ENCODE data around the gene LMAN1L. TPM values are rescaled to one million over a fixed set of nuclear protein-coding genes. Genes with fewer than 3 reads are reported as not detected.

Gene LMAN1L
- total RNA-seq, 4 donors from 2014 or later: 3.5 TPM; not detected in 3

DNA sequence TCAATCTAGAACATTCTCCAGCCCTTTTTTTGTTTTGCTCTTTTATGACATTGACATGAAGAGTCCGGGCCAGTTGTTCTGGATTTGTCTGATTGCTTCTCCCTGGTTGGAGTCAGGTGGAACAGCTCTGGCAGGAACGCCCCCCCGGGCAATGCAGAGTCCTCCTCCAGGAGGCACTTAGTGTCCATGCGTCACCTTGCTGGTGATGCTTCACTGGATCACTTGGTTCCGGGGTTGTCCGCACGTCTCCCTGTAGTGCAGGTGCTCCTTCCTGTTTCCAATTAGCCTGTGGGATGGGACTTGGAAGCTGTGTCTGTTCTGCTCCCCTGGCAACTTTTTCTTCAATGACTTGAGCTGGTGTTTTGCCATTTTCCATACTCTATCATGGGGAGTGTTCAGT, 21.0 kb upstream of the LMAN1L start:
- H3K36me3 ChIP-seq: no peaks in the 10 kb centered on the region
- 28 to 44% methylated on average over 7 of the region's 7 CpGs for WGBS, 2 donors
- H3K4me1 ChIP-seq: peaks cover 44 to 67% of the 10 kb centered on the region in 2 donors
- no peaks in the 10 kb centered on the region for H3K9me3 ChIP-seq
- peak; percentile 95 to 96 for DNase-seq
- H3K27ac ChIP-seq: peak overlapping the region; percentile 47 to 58 (median 57)
- intact Hi-C loops (cut with DNase I): no loop called here
- no peaks in the 10 kb centered on the region for H3K27me3 ChIP-seq
- TF ChIP-seq, protein P1, sequence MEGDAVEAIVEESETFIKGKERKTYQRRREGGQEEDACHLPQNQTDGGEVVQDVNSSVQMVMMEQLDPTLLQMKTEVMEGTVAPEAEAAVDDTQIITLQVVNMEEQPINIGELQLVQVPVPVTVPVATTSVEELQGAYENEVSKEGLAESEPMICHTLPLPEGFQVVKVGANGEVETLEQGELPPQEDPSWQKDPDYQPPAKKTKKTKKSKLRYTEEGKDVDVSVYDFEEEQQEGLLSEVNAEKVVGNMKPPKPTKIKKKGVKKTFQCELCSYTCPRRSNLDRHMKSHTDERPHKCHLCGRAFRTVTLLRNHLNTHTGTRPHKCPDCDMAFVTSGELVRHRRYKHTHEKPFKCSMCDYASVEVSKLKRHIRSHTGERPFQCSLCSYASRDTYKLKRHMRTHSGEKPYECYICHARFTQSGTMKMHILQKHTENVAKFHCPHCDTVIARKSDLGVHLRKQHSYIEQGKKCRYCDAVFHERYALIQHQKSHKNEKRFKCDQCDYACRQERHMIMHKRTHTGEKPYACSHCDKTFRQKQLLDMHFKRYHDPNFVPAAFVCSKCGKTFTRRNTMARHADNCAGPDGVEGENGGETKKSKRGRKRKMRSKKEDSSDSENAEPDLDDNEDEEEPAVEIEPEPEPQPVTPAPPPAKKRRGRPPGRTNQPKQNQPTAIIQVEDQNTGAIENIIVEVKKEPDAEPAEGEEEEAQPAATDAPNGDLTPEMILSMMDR (IDR thresholded peaks at IDR 0.05): no peak
- TF ChIP-seq POLR2A (IDR thresholded peaks at IDR 0.05): peak in 1 of 2 donors; percentile 17
- no peak overlapping the region for H3K4me3 ChIP-seq (replicated peaks in 1 of 3)

DNA sequence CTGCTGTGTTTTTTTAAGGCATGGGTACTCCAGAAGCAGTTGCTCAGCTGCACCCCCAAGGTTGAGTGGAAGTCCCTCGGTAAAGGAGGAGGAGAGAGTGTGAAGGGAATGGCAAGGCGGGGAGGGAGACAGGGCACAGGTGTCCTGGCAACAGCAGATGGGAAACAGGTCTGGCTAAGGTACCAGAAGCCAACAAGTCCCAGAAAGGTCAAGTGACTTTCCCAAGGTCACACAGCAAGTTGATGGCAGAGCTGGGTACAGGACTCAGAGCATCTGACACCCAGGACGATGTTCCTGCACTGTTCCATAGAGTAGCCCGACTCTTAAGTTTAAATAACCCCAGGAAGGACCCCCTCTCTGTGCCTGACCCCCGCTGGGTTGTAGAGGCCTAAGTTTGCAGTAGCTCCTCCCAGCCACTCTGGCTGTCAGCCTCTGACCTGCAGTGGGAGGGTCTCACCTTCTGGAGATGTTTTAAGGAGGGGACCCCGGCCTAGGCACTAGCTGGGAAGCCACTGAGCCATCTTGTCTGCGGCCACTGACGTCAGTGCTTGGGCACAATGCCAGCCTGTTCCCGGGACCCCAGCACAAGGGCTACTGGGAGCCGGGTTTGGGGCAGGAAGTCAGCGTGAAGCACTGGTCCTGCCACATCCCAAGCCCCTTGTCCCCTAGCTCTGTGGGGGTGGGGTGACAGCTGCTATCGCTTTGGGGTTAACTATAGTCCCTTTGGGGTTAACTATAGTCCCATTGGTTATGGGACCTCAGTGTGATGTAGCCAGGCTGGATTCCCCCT, 20.2 kb upstream of the LMAN1L start:
- intact Hi-C loops (cut with DNase I): no loop called here
- WGBS, 2 donors: 78 to 80% methylated on average over 6 to 12 of the region's 12 CpGs
- H3K4me3 ChIP-seq (replicated peaks in 1 of 3): no peak overlapping the region
- TF ChIP-seq, protein P1 (IDR thresholded peaks at IDR 0.05): no peak
- TF ChIP-seq POLR2A (IDR thresholded peaks at IDR 0.05): no peak
- no peaks in the 10 kb centered on the region for H3K36me3 ChIP-seq
- no peak for DNase-seq
- H3K4me1 ChIP-seq: peaks cover 36 to 59% of the 10 kb centered on the region in 2 donors
- no peaks in the 10 kb centered on the region for H3K27me3 ChIP-seq
- H3K9me3 ChIP-seq: no peaks in the 10 kb centered on the region
- H3K27ac ChIP-seq: peak overlapping the region in 2 of 3 donors; percentile 31 to 58

DNA sequence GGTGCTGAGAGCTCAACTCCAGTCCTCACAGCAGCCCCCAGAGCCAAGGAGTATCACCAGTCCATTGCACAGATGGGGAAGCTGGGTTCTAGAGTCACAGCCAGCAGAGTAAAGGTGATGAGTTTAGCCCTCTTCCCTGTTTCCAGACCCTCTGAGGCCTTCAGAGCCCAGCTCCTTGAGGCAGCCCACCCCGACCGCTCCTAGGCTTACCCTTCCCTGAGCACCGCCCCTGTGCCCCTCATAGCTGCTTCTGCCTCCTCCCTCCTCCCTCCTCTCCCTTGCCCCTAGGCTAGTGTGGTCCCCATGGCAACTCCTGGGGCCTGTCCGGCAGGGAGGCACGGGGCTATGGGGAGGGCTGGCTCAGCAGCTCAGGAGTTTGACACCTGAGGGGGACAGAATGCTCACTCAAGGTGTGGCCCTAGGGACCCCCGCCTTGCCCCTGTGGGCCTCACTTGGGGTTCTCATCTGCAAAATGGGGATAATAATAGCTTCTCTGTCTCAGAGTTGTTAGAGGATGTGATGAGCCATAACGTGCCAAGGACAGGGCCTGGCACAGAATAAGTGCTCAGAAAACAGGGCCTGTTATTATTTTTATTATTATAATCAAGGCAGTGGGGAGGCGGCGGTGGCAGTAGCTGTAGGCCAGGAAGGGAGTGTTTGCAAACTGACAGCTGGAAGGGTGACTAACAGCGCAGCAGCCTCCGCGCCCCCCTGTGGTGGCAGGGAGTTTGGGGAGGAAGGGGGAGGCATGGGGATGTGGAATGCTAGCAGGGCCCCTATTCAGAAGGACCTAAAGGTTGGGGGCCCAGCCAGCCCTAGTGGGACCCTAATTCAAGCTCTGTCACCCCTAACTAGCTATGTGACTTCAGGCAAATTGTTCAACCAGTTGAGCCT, 19.3 kb upstream of the LMAN1L start:
- Histone ChIP-seq H3K4me3 (replicated peaks in 1 of 3) (no peak overlapping the region), H3K27ac (no peak overlapping the region), H3K27me3 (no peaks in the 10 kb centered on the region), H3K4me1 (peaks cover 32 to 50% of the 10 kb centered on the region in 2 donors), H3K9me3 (no peaks in the 10 kb centered on the region), H3K36me3 (no peaks in the 10 kb centered on the region)
- WGBS, 2 donors: 80 to 89% methylated on average over 12 of the region's 12 CpGs
- DNase-seq: no peak
- intact Hi-C loops (cut with DNase I): no loop called here
- TF ChIP-seq POLR2A (IDR thresholded peaks at IDR 0.05): no peak
- TF ChIP-seq, protein P1 (IDR thresholded peaks at IDR 0.05): no peak

DNA sequence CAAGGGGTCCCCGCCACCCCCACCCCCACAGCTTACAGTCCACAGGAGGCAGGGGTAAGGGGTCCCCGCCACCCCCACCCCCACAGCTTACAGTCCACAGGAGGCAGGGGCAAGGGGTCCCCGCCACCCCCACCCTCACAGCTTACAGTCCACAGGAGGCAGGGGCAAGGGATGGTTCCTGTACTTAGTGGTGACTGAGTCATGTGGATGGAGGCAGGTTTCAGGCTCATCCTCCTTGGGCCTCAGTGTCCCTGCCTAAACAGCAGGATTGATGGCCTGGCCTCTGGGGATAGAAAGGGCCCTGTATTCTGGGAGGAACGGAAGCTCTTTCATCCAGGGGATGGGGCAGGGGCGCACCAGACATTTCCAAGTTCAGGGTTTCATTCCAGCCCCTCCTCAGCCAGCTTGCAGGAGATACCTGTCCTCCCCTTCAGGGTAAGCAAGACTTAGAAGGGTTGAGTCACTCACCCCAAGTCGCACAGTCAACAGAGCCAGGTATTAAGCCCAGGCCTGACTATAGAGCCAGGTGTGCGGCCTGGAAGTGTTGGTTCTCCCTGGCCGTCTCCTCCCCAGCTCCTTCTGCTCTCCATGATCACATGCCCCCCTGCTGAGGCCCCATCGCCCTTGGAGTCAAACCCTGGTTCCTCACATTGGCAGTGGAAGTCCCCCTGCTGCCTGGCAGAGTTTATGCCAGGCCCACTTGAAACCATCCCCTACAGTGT, 18.2 kb upstream of the LMAN1L start:
- Histone ChIP-seq H3K9me3 (no peaks in the 10 kb centered on the region), H3K27ac (no peak overlapping the region), H3K4me1 (peaks cover 29 to 40% of the 10 kb centered on the region in 2 donors), H3K4me3 (replicated peaks in 1 of 3) (no peak overlapping the region), H3K27me3 (no peaks in the 10 kb centered on the region), H3K36me3 (no peaks in the 10 kb centered on the region)
- TF ChIP-seq POLR2A (IDR thresholded peaks at IDR 0.05): no peak
- TF ChIP-seq, protein P1 (IDR thresholded peaks at IDR 0.05): no peak
- intact Hi-C loops (cut with DNase I): no loop called here
- no peak for DNase-seq
- WGBS, 2 donors: 87% methylated on average over 5 to 6 of the region's 9 CpGs

Measured in thyroid gland (tissue), 4 donors.